ENCODE measurements around the gene ATP2A3. TPM values are rescaled to one million over a fixed set of nuclear protein-coding genes. Genes with fewer than 3 reads are reported as not detected.

ATP2A3 gene
- total RNA-seq, 6 experiments from 2014 or later = 1.5 to 4.3 (median 2.3) TPM

GRCh38 chr17:3912827-3913226 lies 51.4 kb downstream of the ATP2A3 start:
- no peak overlapping the region for H3K4me3 ChIP-seq
- no peaks in the 10 kb centered on the region for H3K27me3 ChIP-seq
- ATAC-seq = no peak
- DNase-seq = no peak
- H3K4me1 ChIP-seq = no peaks in the 10 kb centered on the region
- no peaks in the 10 kb centered on the region for H3K36me3 ChIP-seq
- no peaks in the 10 kb centered on the region for H3K9me3 ChIP-seq
- no peak for TF ChIP-seq CTCF (IDR thresholded peaks at IDR 0.05)
- no peak for TF ChIP-seq POLR2A (IDR thresholded peaks at IDR 0.05)
- 80% methylated on average over 1 of the region's 2 CpGs for WGBS (ENCODE audit: insufficient coverage, low coverage, low lambda C conversion rate, missing lambda C conversion rate)
- H3K27ac ChIP-seq = no peak overlapping the region
- intact Hi-C loops (cut with DNase I) = no loop called here

- peak; percentile 18 to 46 (median 34) for ATAC-seq
- Histone ChIP-seq H3K4me1 (no peaks in the 10 kb centered on the region), H3K9me3 (no peaks in the 10 kb centered on the region), H3K27ac (peak overlapping the region in 1 of 3 donors; percentile 13), H3K4me3 (no peak overlapping the region), H3K36me3 (no peaks in the 10 kb centered on the region), H3K27me3 (no peaks in the 10 kb centered on the region)
- intact Hi-C loops (cut with DNase I) = no loop called here
- 64% methylated on average over 10 of the region's 30 CpGs for whole genome bisulfite sequencing (ENCODE audit: insufficient coverage, low coverage, low lambda C conversion rate, missing lambda C conversion rate)
- peak in 1 of 3 donors; percentile 54 for DNase-seq
- TF ChIP-seq CTCF (IDR thresholded peaks at IDR 0.05) = no peak
- no peak for TF ChIP-seq POLR2A (IDR thresholded peaks at IDR 0.05)
Measured at GRCh38 chr17:3911271-3912053, 52.8 kb downstream of the ATP2A3 start.

GRCh38 chr17:3910420-3911270 lies 53.6 kb downstream of the ATP2A3 start:
- Histone ChIP-seq H3K9me3 (no peaks in the 10 kb centered on the region), H3K36me3 (no peaks in the 10 kb centered on the region), H3K27me3 (no peaks in the 10 kb centered on the region), H3K4me3 (no peak overlapping the region), H3K27ac (peak overlapping the region in 1 of 3 donors; percentile 13), H3K4me1 (no peaks in the 10 kb centered on the region)
- ATAC-seq (no peak), DNase-seq (no peak)
- intact Hi-C loops (cut with DNase I) = no loop called here
- TF ChIP-seq CTCF (IDR thresholded peaks at IDR 0.05) = no peak
- TF ChIP-seq POLR2A (IDR thresholded peaks at IDR 0.05) = no peak
- WGBS (ENCODE audit: insufficient coverage, low coverage, low lambda C conversion rate, missing lambda C conversion rate) = 65% methylated on average over 9 of the region's 11 CpGs

- Histone ChIP-seq H3K27ac (no peak overlapping the region), H3K36me3 (no peaks in the 10 kb centered on the region), H3K27me3 (no peaks in the 10 kb centered on the region), H3K9me3 (no peaks in the 10 kb centered on the region), H3K4me3 (no peak overlapping the region), H3K4me1 (no peaks in the 10 kb centered on the region)
- TF ChIP-seq CTCF (IDR thresholded peaks at IDR 0.05) (no peak), POLR2A (IDR thresholded peaks at IDR 0.05) (no peak)
- DNase-seq = no peak
- no peak for ATAC-seq
- 92% methylated on average over 9 of the region's 12 CpGs for WGBS (ENCODE audit: insufficient coverage, low coverage, low lambda C conversion rate, missing lambda C conversion rate)
- intact Hi-C loops (cut with DNase I) = no loop called here
Measured at GRCh38 chr17:3909257-3909656, 55.0 kb downstream of the ATP2A3 start.
